ENCODE measurements around the gene LTN1. TPM values are rescaled to one million over a fixed set of nuclear protein-coding genes. Genes with fewer than 3 reads are reported as not detected.
"Not testable (repeated sequence)": the region's sequence is repeated elsewhere in the genome, so short reads cannot be mapped to it uniquely, and the experiment has no call there.

Gene LTN1
- total RNA-seq, 2 donors from 2014 or later = 24.2 to 30.0 TPM

- DNase-seq (no peak), ATAC-seq (no peak)
- H3K27me3 Mint-ChIP-seq = no peaks in the 10 kb centered on the region
- peaks cover 8% of the 10 kb centered on the region for H3K4me1 Mint-ChIP-seq
- peak overlapping the region; percentile 45 for H3K27ac Mint-ChIP-seq
- peaks cover 24% of the 10 kb centered on the region for H3K36me3 Mint-ChIP-seq (ENCODE audit: low read depth)
- H3K9me3 ChIP-seq (ENCODE audit: control insufficient read depth, low read length, poor library complexity, severe bottlenecking) = no peaks in the 10 kb centered on the region
- no peak overlapping the region for H3K4me3 Mint-ChIP-seq
Observed at GRCh38 chr21:28937737-28938136, 54.9 kb downstream of the LTN1 start.

GRCh38 chr21:28936721-28937120 lies 56.0 kb downstream of the LTN1 start:
- ATAC-seq = no peak
- Mint-ChIP-seq H3K36me3 (ENCODE audit: low read depth) (peaks cover 16% of the 10 kb centered on the region), H3K4me3 (no peak overlapping the region), H3K4me1 (peaks cover 6% of the 10 kb centered on the region), H3K27me3 (no peaks in the 10 kb centered on the region), H3K27ac (no peak overlapping the region)
- no peak for DNase-seq
- no peaks in the 10 kb centered on the region for H3K9me3 ChIP-seq (ENCODE audit: control insufficient read depth, low read length, poor library complexity, severe bottlenecking)

GRCh38 chr21:28936036-28936435 lies 56.6 kb downstream of the LTN1 start:
- Mint-ChIP-seq H3K4me3 (no peak overlapping the region), H3K4me1 (peaks cover 6% of the 10 kb centered on the region), H3K27ac (peak overlapping the region; percentile 32), H3K36me3 (ENCODE audit: low read depth) (peaks cover 16% of the 10 kb centered on the region), H3K27me3 (no peaks in the 10 kb centered on the region)
- no peaks in the 10 kb centered on the region for H3K9me3 ChIP-seq (ENCODE audit: control insufficient read depth, low read length, poor library complexity, severe bottlenecking)
- no peak for DNase-seq
- ATAC-seq = no peak

GRCh38 chr21:28932717-28933116 lies 60.0 kb downstream of the LTN1 start:
- Mint-ChIP-seq H3K27ac (no peak overlapping the region), H3K4me3 (no peak overlapping the region), H3K36me3 (ENCODE audit: low read depth) (peaks cover 13% of the 10 kb centered on the region), H3K27me3 (no peaks in the 10 kb centered on the region), H3K4me1 (peaks cover 6% of the 10 kb centered on the region)
- ATAC-seq (no peak), DNase-seq (no peak)
- no peaks in the 10 kb centered on the region for H3K9me3 ChIP-seq (ENCODE audit: control insufficient read depth, low read length, poor library complexity, severe bottlenecking)

GRCh38 chr21:28931708-28932372 lies 60.8 kb downstream of the LTN1 start:
- H3K4me1 Mint-ChIP-seq; H3K27me3 Mint-ChIP-seq; H3K27ac Mint-ChIP-seq; H3K4me3 Mint-ChIP-seq; H3K9me3 ChIP-seq (ENCODE audit: control insufficient read depth, low read length, poor library complexity, severe bottlenecking); DNase-seq; ATAC-seq: not testable (repeated sequence)
- peaks cover 12% of the 10 kb centered on the region for H3K36me3 Mint-ChIP-seq (ENCODE audit: low read depth)

GRCh38 chr21:28928578-28929420 lies 63.9 kb downstream of the LTN1 start:
- Mint-ChIP-seq H3K4me1 (peaks cover 8% of the 10 kb centered on the region), H3K4me3 (no peak overlapping the region), H3K27ac (no peak overlapping the region), H3K36me3 (ENCODE audit: low read depth) (peaks cover 13% of the 10 kb centered on the region), H3K27me3 (no peaks in the 10 kb centered on the region)
- DNase-seq = no peak
- ATAC-seq = no peak
- H3K9me3 ChIP-seq (ENCODE audit: control insufficient read depth, low read length, poor library complexity, severe bottlenecking) = no peaks in the 10 kb centered on the region

- Mint-ChIP-seq H3K27me3 (no peaks in the 10 kb centered on the region), H3K4me3 (no peak overlapping the region), H3K27ac (no peak overlapping the region), H3K4me1 (peaks cover 5% of the 10 kb centered on the region), H3K36me3 (ENCODE audit: low read depth) (peaks cover 11% of the 10 kb centered on the region)
- DNase-seq (no peak), ATAC-seq (no peak)
- no peaks in the 10 kb centered on the region for H3K9me3 ChIP-seq (ENCODE audit: control insufficient read depth, low read length, poor library complexity, severe bottlenecking)
Observed at GRCh38 chr21:28927130-28927529, 65.5 kb downstream of the LTN1 start.

- Mint-ChIP-seq H3K4me1 (peaks cover 5% of the 10 kb centered on the region), H3K27ac (no peak overlapping the region), H3K36me3 (ENCODE audit: low read depth) (peaks cover 14% of the 10 kb centered on the region), H3K4me3 (no peak overlapping the region), H3K27me3 (no peaks in the 10 kb centered on the region)
- ATAC-seq (no peak), DNase-seq (no peak)
- H3K9me3 ChIP-seq (ENCODE audit: control insufficient read depth, low read length, poor library complexity, severe bottlenecking) = no peaks in the 10 kb centered on the region
Observed at GRCh38 chr21:28923439-28923975, 69.2 kb downstream of the LTN1 start.

- ATAC-seq (no peak), DNase-seq (no peak)
- no peak overlapping the region for H3K4me3 Mint-ChIP-seq
- peaks cover 5% of the 10 kb centered on the region for H3K4me1 Mint-ChIP-seq
- no peaks in the 10 kb centered on the region for H3K27me3 Mint-ChIP-seq
- no peaks in the 10 kb centered on the region for H3K9me3 ChIP-seq (ENCODE audit: control insufficient read depth, low read length, poor library complexity, severe bottlenecking)
- H3K36me3 Mint-ChIP-seq (ENCODE audit: low read depth) = peaks cover 14% of the 10 kb centered on the region
- H3K27ac Mint-ChIP-seq = no peak overlapping the region
Observed at GRCh38 chr21:28922368-28922767, 70.3 kb downstream of the LTN1 start.

GRCh38 chr21:28916150-28916893 lies 76.4 kb downstream of the LTN1 start:
- no peaks in the 10 kb centered on the region for H3K9me3 ChIP-seq (ENCODE audit: control insufficient read depth, low read length, poor library complexity, severe bottlenecking)
- Mint-ChIP-seq H3K4me3 (no peak overlapping the region), H3K27me3 (peaks cover 22% of the 10 kb centered on the region), H3K36me3 (ENCODE audit: low read depth) (peaks cover 2% of the 10 kb centered on the region), H3K27ac (no peak overlapping the region), H3K4me1 (no peaks in the 10 kb centered on the region)
- ATAC-seq (no peak), DNase-seq (no peak)

GRCh38 chr21:28913071-28913470 lies 79.6 kb downstream of the LTN1 start:
- Mint-ChIP-seq H3K27ac (no peak overlapping the region), H3K36me3 (ENCODE audit: low read depth) (no peaks in the 10 kb centered on the region), H3K27me3 (peaks cover 30% of the 10 kb centered on the region), H3K4me3 (no peak overlapping the region), H3K4me1 (no peaks in the 10 kb centered on the region)
- DNase-seq = no peak
- ATAC-seq = no peak
- no peaks in the 10 kb centered on the region for H3K9me3 ChIP-seq (ENCODE audit: control insufficient read depth, low read length, poor library complexity, severe bottlenecking)

GRCh38 chr21:28910280-28910887 lies 82.3 kb downstream of the LTN1 start:
- no peak for DNase-seq
- peak overlapping the region; percentile 34 for H3K27ac Mint-ChIP-seq
- no peaks in the 10 kb centered on the region for H3K36me3 Mint-ChIP-seq (ENCODE audit: low read depth)
- no peaks in the 10 kb centered on the region for H3K9me3 ChIP-seq (ENCODE audit: control insufficient read depth, low read length, poor library complexity, severe bottlenecking)
- ATAC-seq = no peak
- no peak overlapping the region for H3K4me3 Mint-ChIP-seq
- H3K4me1 Mint-ChIP-seq = no peaks in the 10 kb centered on the region
- peaks cover 30% of the 10 kb centered on the region for H3K27me3 Mint-ChIP-seq

- no peaks in the 10 kb centered on the region for H3K9me3 ChIP-seq (ENCODE audit: control insufficient read depth, low read length, poor library complexity, severe bottlenecking)
- Mint-ChIP-seq H3K4me1 (no peaks in the 10 kb centered on the region), H3K27ac (no peak overlapping the region), H3K4me3 (no peak overlapping the region), H3K36me3 (ENCODE audit: low read depth) (no peaks in the 10 kb centered on the region), H3K27me3 (peaks cover 19% of the 10 kb centered on the region)
- no peak for DNase-seq
- ATAC-seq = no peak
Observed at GRCh38 chr21:28908351-28908750, 84.3 kb downstream of the LTN1 start.

Data from T-helper 17 cell (primary cell).